ENCODE data around the gene SOHLH1. TPM values are rescaled to one million over a fixed set of nuclear protein-coding genes. Genes with fewer than 3 reads are reported as not detected.

The SOHLH1 gene
- total and polyA plus RNA-seq, 2 donors: 0.05 TPM; not detected in 1

- 74% methylated on average over 9 of the region's 9 CpGs for WGBS
- DNase-seq (ENCODE audit: low read depth in 6 of 9, low spot score in 9 of 9): no peak
- no peaks in the 10 kb centered on the region for H3K36me3 ChIP-seq (ENCODE audit: control insufficient read depth in 2 of 2, insufficient read depth in 2 of 2, low read length in 1 of 2)
- no peak overlapping the region for H3K27ac ChIP-seq (ENCODE audit: low read depth in 1 of 2, low read length in 1 of 2)
- H3K4me1 ChIP-seq (ENCODE audit: control insufficient read depth in 2 of 2, insufficient read depth in 2 of 2, low read length in 2 of 2): no peaks in the 10 kb centered on the region
- H3K27me3 ChIP-seq (ENCODE audit: control insufficient read depth in 2 of 2, insufficient read depth in 1 of 2, low read length in 1 of 2): peaks cover 14 to 21% of the 10 kb centered on the region in 2 donors
- no peak overlapping the region for H3K4me3 ChIP-seq (ENCODE audit: low read length in 2 of 2)
- peaks cover 0 to 5% of the 10 kb centered on the region in 2 donors for H3K9me3 ChIP-seq (ENCODE audit: control insufficient read depth in 2 of 2, insufficient read depth in 1 of 2, low read length in 1 of 2)
Observed at GRCh38 chr9:135719472-135719871, 20.2 kb upstream of the SOHLH1 start.

GRCh38 chr9:135718616-135719015 lies 19.3 kb upstream of the SOHLH1 start:
- Histone ChIP-seq H3K9me3 (ENCODE audit: control insufficient read depth in 2 of 2, insufficient read depth in 1 of 2, low read length in 1 of 2) (peaks cover 0 to 5% of the 10 kb centered on the region in 2 donors), H3K36me3 (ENCODE audit: control insufficient read depth in 2 of 2, insufficient read depth in 2 of 2, low read length in 1 of 2) (no peaks in the 10 kb centered on the region), H3K27ac (ENCODE audit: low read depth in 1 of 2, low read length in 1 of 2) (no peak overlapping the region), H3K4me1 (ENCODE audit: control insufficient read depth in 2 of 2, insufficient read depth in 2 of 2, low read length in 2 of 2) (no peaks in the 10 kb centered on the region), H3K27me3 (ENCODE audit: control insufficient read depth in 2 of 2, insufficient read depth in 1 of 2, low read length in 1 of 2) (peaks cover 21 to 26% of the 10 kb centered on the region in 2 donors), H3K4me3 (ENCODE audit: low read length in 2 of 2) (no peak overlapping the region)
- WGBS: 70% methylated on average over 15 of the region's 15 CpGs
- no peak for DNase-seq (ENCODE audit: low read depth in 6 of 9, low spot score in 9 of 9)

GRCh38 chr9:135717410-135717809 lies 18.1 kb upstream of the SOHLH1 start:
- H3K27ac ChIP-seq (ENCODE audit: low read depth in 1 of 2, low read length in 1 of 2): no peak overlapping the region
- no peaks in the 10 kb centered on the region for H3K36me3 ChIP-seq (ENCODE audit: control insufficient read depth in 2 of 2, insufficient read depth in 2 of 2, low read length in 1 of 2)
- DNase-seq (ENCODE audit: low read depth in 6 of 9, low spot score in 9 of 9): no peak
- H3K4me1 ChIP-seq (ENCODE audit: control insufficient read depth in 2 of 2, insufficient read depth in 2 of 2, low read length in 2 of 2): no peaks in the 10 kb centered on the region
- H3K27me3 ChIP-seq (ENCODE audit: control insufficient read depth in 2 of 2, insufficient read depth in 1 of 2, low read length in 1 of 2): peaks cover 21 to 38% of the 10 kb centered on the region in 2 donors
- WGBS: 87% methylated on average over 13 of the region's 13 CpGs
- H3K4me3 ChIP-seq (ENCODE audit: low read length in 2 of 2): no peak overlapping the region
- peaks cover 0 to 5% of the 10 kb centered on the region in 2 donors for H3K9me3 ChIP-seq (ENCODE audit: control insufficient read depth in 2 of 2, insufficient read depth in 1 of 2, low read length in 1 of 2)

GRCh38 chr9:135716045-135716444 lies 16.8 kb upstream of the SOHLH1 start:
- Histone ChIP-seq H3K27ac (ENCODE audit: low read depth in 1 of 2, low read length in 1 of 2) (no peak overlapping the region), H3K4me1 (ENCODE audit: control insufficient read depth in 2 of 2, insufficient read depth in 2 of 2, low read length in 2 of 2) (no peaks in the 10 kb centered on the region), H3K9me3 (ENCODE audit: control insufficient read depth in 2 of 2, insufficient read depth in 1 of 2, low read length in 1 of 2) (peaks cover 0 to 5% of the 10 kb centered on the region in 2 donors), H3K4me3 (ENCODE audit: low read length in 2 of 2) (no peak overlapping the region), H3K36me3 (ENCODE audit: control insufficient read depth in 2 of 2, insufficient read depth in 2 of 2, low read length in 1 of 2) (no peaks in the 10 kb centered on the region), H3K27me3 (ENCODE audit: control insufficient read depth in 2 of 2, insufficient read depth in 1 of 2, low read length in 1 of 2) (peaks cover 21 to 40% of the 10 kb centered on the region in 2 donors)
- 89% methylated on average over 11 of the region's 11 CpGs for WGBS
- no peak for DNase-seq (ENCODE audit: low read depth in 6 of 9, low spot score in 9 of 9)

- no peaks in the 10 kb centered on the region for H3K4me1 ChIP-seq (ENCODE audit: control insufficient read depth in 2 of 2, insufficient read depth in 2 of 2, low read length in 2 of 2)
- H3K9me3 ChIP-seq (ENCODE audit: control insufficient read depth in 2 of 2, insufficient read depth in 1 of 2, low read length in 1 of 2): peaks cover 0 to 5% of the 10 kb centered on the region in 2 donors
- no peak overlapping the region for H3K27ac ChIP-seq (ENCODE audit: low read depth in 1 of 2, low read length in 1 of 2)
- 30% methylated on average over 23 of the region's 23 CpGs for WGBS
- no peak for DNase-seq (ENCODE audit: low read depth in 6 of 9, low spot score in 9 of 9)
- peaks cover 21 to 40% of the 10 kb centered on the region in 2 donors for H3K27me3 ChIP-seq (ENCODE audit: control insufficient read depth in 2 of 2, insufficient read depth in 1 of 2, low read length in 1 of 2)
- H3K36me3 ChIP-seq (ENCODE audit: control insufficient read depth in 2 of 2, insufficient read depth in 2 of 2, low read length in 1 of 2): no peaks in the 10 kb centered on the region
- H3K4me3 ChIP-seq (ENCODE audit: low read length in 2 of 2): no peak overlapping the region
Observed at GRCh38 chr9:135715056-135715595, 15.8 kb upstream of the SOHLH1 start.

- DNase-seq (ENCODE audit: low read depth in 6 of 9, low spot score in 9 of 9): peak in 2 of 9 donors; percentile 9 to 15
- 5% methylated on average over 103 of the region's 103 CpGs for WGBS
- peaks cover 21 to 40% of the 10 kb centered on the region in 2 donors for H3K27me3 ChIP-seq (ENCODE audit: control insufficient read depth in 2 of 2, insufficient read depth in 1 of 2, low read length in 1 of 2)
- H3K4me3 ChIP-seq (ENCODE audit: low read length in 2 of 2): no peak overlapping the region
- no peak overlapping the region for H3K27ac ChIP-seq (ENCODE audit: low read depth in 1 of 2, low read length in 1 of 2)
- no peaks in the 10 kb centered on the region for H3K36me3 ChIP-seq (ENCODE audit: control insufficient read depth in 2 of 2, insufficient read depth in 2 of 2, low read length in 1 of 2)
- no peaks in the 10 kb centered on the region for H3K4me1 ChIP-seq (ENCODE audit: control insufficient read depth in 2 of 2, insufficient read depth in 2 of 2, low read length in 2 of 2)
- H3K9me3 ChIP-seq (ENCODE audit: control insufficient read depth in 2 of 2, insufficient read depth in 1 of 2, low read length in 1 of 2): peaks cover 0 to 5% of the 10 kb centered on the region in 2 donors
Observed at GRCh38 chr9:135714242-135715055, 15.2 kb upstream of the SOHLH1 start.

- H3K27ac ChIP-seq (ENCODE audit: low read depth in 1 of 2, low read length in 1 of 2): no peak overlapping the region
- no peak for DNase-seq (ENCODE audit: low read depth in 6 of 9, low spot score in 9 of 9)
- no peaks in the 10 kb centered on the region for H3K4me1 ChIP-seq (ENCODE audit: control insufficient read depth in 2 of 2, insufficient read depth in 2 of 2, low read length in 2 of 2)
- no peaks in the 10 kb centered on the region for H3K36me3 ChIP-seq (ENCODE audit: control insufficient read depth in 2 of 2, insufficient read depth in 2 of 2, low read length in 1 of 2)
- WGBS: 66% methylated on average over 16 of the region's 16 CpGs
- H3K4me3 ChIP-seq (ENCODE audit: low read length in 2 of 2): no peak overlapping the region
- H3K9me3 ChIP-seq (ENCODE audit: control insufficient read depth in 2 of 2, insufficient read depth in 1 of 2, low read length in 1 of 2): peaks cover 0 to 5% of the 10 kb centered on the region in 2 donors
- peaks cover 21 to 40% of the 10 kb centered on the region in 2 donors for H3K27me3 ChIP-seq (ENCODE audit: control insufficient read depth in 2 of 2, insufficient read depth in 1 of 2, low read length in 1 of 2)
Observed at GRCh38 chr9:135712613-135713295, 13.5 kb upstream of the SOHLH1 start.

GRCh38 chr9:135711881-135712280 lies 12.6 kb upstream of the SOHLH1 start:
- peaks cover 0 to 5% of the 10 kb centered on the region in 2 donors for H3K9me3 ChIP-seq (ENCODE audit: control insufficient read depth in 2 of 2, insufficient read depth in 1 of 2, low read length in 1 of 2)
- H3K4me3 ChIP-seq (ENCODE audit: low read length in 2 of 2): no peak overlapping the region
- no peak for DNase-seq (ENCODE audit: low read depth in 6 of 9, low spot score in 9 of 9)
- H3K4me1 ChIP-seq (ENCODE audit: control insufficient read depth in 2 of 2, insufficient read depth in 2 of 2, low read length in 2 of 2): no peaks in the 10 kb centered on the region
- no peaks in the 10 kb centered on the region for H3K36me3 ChIP-seq (ENCODE audit: control insufficient read depth in 2 of 2, insufficient read depth in 2 of 2, low read length in 1 of 2)
- no peak overlapping the region for H3K27ac ChIP-seq (ENCODE audit: low read depth in 1 of 2, low read length in 1 of 2)
- peaks cover 21 to 38% of the 10 kb centered on the region in 2 donors for H3K27me3 ChIP-seq (ENCODE audit: control insufficient read depth in 2 of 2, insufficient read depth in 1 of 2, low read length in 1 of 2)
- 82% methylated on average over 10 of the region's 10 CpGs for WGBS

- no peak overlapping the region for H3K27ac ChIP-seq (ENCODE audit: low read depth in 1 of 2, low read length in 1 of 2)
- peaks cover 21 to 35% of the 10 kb centered on the region in 2 donors for H3K27me3 ChIP-seq (ENCODE audit: control insufficient read depth in 2 of 2, insufficient read depth in 1 of 2, low read length in 1 of 2)
- peaks cover 0 to 5% of the 10 kb centered on the region in 2 donors for H3K9me3 ChIP-seq (ENCODE audit: control insufficient read depth in 2 of 2, insufficient read depth in 1 of 2, low read length in 1 of 2)
- no peak overlapping the region for H3K4me3 ChIP-seq (ENCODE audit: low read length in 2 of 2)
- no peaks in the 10 kb centered on the region for H3K36me3 ChIP-seq (ENCODE audit: control insufficient read depth in 2 of 2, insufficient read depth in 2 of 2, low read length in 1 of 2)
- no peak for DNase-seq (ENCODE audit: low read depth in 6 of 9, low spot score in 9 of 9)
- no peaks in the 10 kb centered on the region for H3K4me1 ChIP-seq (ENCODE audit: control insufficient read depth in 2 of 2, insufficient read depth in 2 of 2, low read length in 2 of 2)
- 87% methylated on average over 12 of the region's 12 CpGs for WGBS
Observed at GRCh38 chr9:135711391-135711790, 12.1 kb upstream of the SOHLH1 start.
